Nucleus accumbens (tissue), 56 donors: ENCODE results near the gene TAF1D.

ENCODE experiments used
- DNase-seq, 56 donors: peaks; one replicate each; lab custom pipeline; 2025; lab: John Stamatoyannopoulos, UW

TAF1D gene

GRCh38 chr11:93753241-93753640, 11.9 kb upstream of the TAF1D start:
- no peak for DNase-seq

GRCh38 chr11:93751001-93751400, 9.7 kb upstream of the TAF1D start:
- DNase-seq, result no peak

GRCh38 chr11:93747122-93747521, 5.8 kb upstream of the TAF1D start:
- DNase-seq, result no peak

GRCh38 chr11:93746101-93746500, 4.8 kb upstream of the TAF1D start:
- DNase-seq, result no peak

- DNase-seq, result peak in 13 of 56 donors; percentile 7 to 46 (median 16)
Observed at GRCh38 chr11:93745005-93745755, 3.9 kb upstream of the TAF1D start.

- DNase-seq, result peak in 5 of 56 donors; percentile 14 to 46 (median 42)
Observed at GRCh38 chr11:93744669-93745004, 3.3 kb upstream of the TAF1D start.

GRCh38 chr11:93743291-93743690, 2.0 kb upstream of the TAF1D start:
- no peak for DNase-seq

- peak in 1 of 56 donors; percentile 35 for DNase-seq
Observed at GRCh38 chr11:93741882-93742226, 559 bp upstream of the TAF1D start.

- peak in 34 of 56 donors; percentile 8 to 69 (median 49) for DNase-seq
Observed at GRCh38 chr11:93740730-93741093, 583 bp downstream of the TAF1D start.

- DNase-seq, result no peak
Observed at GRCh38 chr11:93740031-93740729, 1.1 kb downstream of the TAF1D start.

- no peak for DNase-seq
Observed at GRCh38 chr11:93738647-93739081, 2.6 kb downstream of the TAF1D start.

- peak in 1 of 56 donors; percentile 17 for DNase-seq
Observed at GRCh38 chr11:93737904-93738612, 3.2 kb downstream of the TAF1D start.

GRCh38 chr11:93736129-93736528, 5.2 kb downstream of the TAF1D start:
- DNase-seq, result no peak

GRCh38 chr11:93735627-93736026, 5.7 kb downstream of the TAF1D start:
- no peak for DNase-seq

- no peak for DNase-seq
Observed at GRCh38 chr11:93734427-93735222, 6.7 kb downstream of the TAF1D start.

GRCh38 chr11:93733474-93733873, 7.8 kb downstream of the TAF1D start:
- no peak for DNase-seq

- DNase-seq, result no peak
Observed at GRCh38 chr11:93732237-93732892, 8.9 kb downstream of the TAF1D start.

GRCh38 chr11:93730108-93731107, 10.9 kb downstream of the TAF1D start:
- no peak for DNase-seq

GRCh38 chr11:93729129-93729616, 12.1 kb downstream of the TAF1D start:
- DNase-seq, result no peak
